Measurements from ENCODE around the gene CREBZF.

The CREBZF gene

GRCh38 chr11:85664615-85665481, at the start of gene CREBZF:
TSS of gene CREBZF (minus strand) at chr11:85665129. CDS start at chr11:85664875, 254 bp downstream.
- DNase-seq (ENCODE audit: extremely low read depth in 1 of 2, low read depth in 1 of 2), result peak; percentile 90 to 91

GRCh38 chr11:85712953-85713352, 48.0 kb upstream of the CREBZF start:
- DNase-seq (ENCODE audit: extremely low read depth in 1 of 2, low read depth in 1 of 2), result no peak

GRCh38 chr11:85710917-85711316, 46.0 kb upstream of the CREBZF start:
- no peak for DNase-seq (ENCODE audit: extremely low read depth in 1 of 2, low read depth in 1 of 2)

GRCh38 chr11:85709941-85710702, 45.2 kb upstream of the CREBZF start:
- no peak for DNase-seq (ENCODE audit: extremely low read depth in 1 of 2, low read depth in 1 of 2)

GRCh38 chr11:85705800-85706199, 40.9 kb upstream of the CREBZF start:
- DNase-seq (ENCODE audit: extremely low read depth in 1 of 2, low read depth in 1 of 2), result no peak

GRCh38 chr11:85704967-85705366, 40.0 kb upstream of the CREBZF start:
- DNase-seq (ENCODE audit: extremely low read depth in 1 of 2, low read depth in 1 of 2), result no peak

- no peak for DNase-seq (ENCODE audit: extremely low read depth in 1 of 2, low read depth in 1 of 2)
Measured at GRCh38 chr11:85699957-85700741, 35.2 kb upstream of the CREBZF start.

- no peak for DNase-seq (ENCODE audit: extremely low read depth in 1 of 2, low read depth in 1 of 2)
Measured at GRCh38 chr11:85698195-85698594, 33.3 kb upstream of the CREBZF start.

GRCh38 chr11:85697747-85698146, 32.8 kb upstream of the CREBZF start:
- DNase-seq (ENCODE audit: extremely low read depth in 1 of 2, low read depth in 1 of 2), result no peak

GRCh38 chr11:85695546-85695945, 30.6 kb upstream of the CREBZF start:
- no peak for DNase-seq (ENCODE audit: extremely low read depth in 1 of 2, low read depth in 1 of 2)

GRCh38 chr11:85694385-85694980, 29.6 kb upstream of the CREBZF start:
- no peak for DNase-seq (ENCODE audit: extremely low read depth in 1 of 2, low read depth in 1 of 2)

GRCh38 chr11:85685820-85686459, 21.0 kb upstream of the CREBZF start, which contains the start of gene CCDC89:
TSS of gene CCDC89 (minus strand) at chr11:85686195. CDS start at chr11:85686130, 65 bp downstream.
- no peak for DNase-seq (ENCODE audit: extremely low read depth in 1 of 2, low read depth in 1 of 2)

GRCh38 chr11:85685125-85685819, 20.3 kb upstream of the CREBZF start:
- DNase-seq (ENCODE audit: extremely low read depth in 1 of 2, low read depth in 1 of 2), result no peak

- peak; percentile 44 to 59 for DNase-seq (ENCODE audit: extremely low read depth in 1 of 2, low read depth in 1 of 2)
Measured at GRCh38 chr11:85682330-85683305, 17.7 kb upstream of the CREBZF start.

GRCh38 chr11:85680897-85681296, 16.0 kb upstream of the CREBZF start:
- DNase-seq (ENCODE audit: extremely low read depth in 1 of 2, low read depth in 1 of 2), result no peak

GRCh38 chr11:85679576-85679975, 14.6 kb upstream of the CREBZF start:
- no peak for DNase-seq (ENCODE audit: extremely low read depth in 1 of 2, low read depth in 1 of 2)

- DNase-seq (ENCODE audit: extremely low read depth in 1 of 2, low read depth in 1 of 2), result no peak
Measured at GRCh38 chr11:85673393-85673792, 8.5 kb upstream of the CREBZF start.

- no peak for DNase-seq (ENCODE audit: extremely low read depth in 1 of 2, low read depth in 1 of 2)
Measured at GRCh38 chr11:85672105-85672902, 7.4 kb upstream of the CREBZF start.
